HG03520 (cell line): ENCODE measurements around the gene TFF1.

ENCODE experiments used
- ATAC-seq: cut with Tn5 transposase; IDR thresholded peaks from one replicate; pipeline ENCODE4 v1.9.1; 2021; ENCODE audit warnings: mild to moderate bottlenecking, moderate library complexity; ENCODE audit not compliant: unreplicated experiment

TFF1 gene

GRCh38 chr21:42384156-42384945 is 18.0 kb upstream of the TFF1 start:
- ATAC-seq = no peak

GRCh38 chr21:42383331-42383730 is 17.0 kb upstream of the TFF1 start:
- no peak for ATAC-seq

- ATAC-seq = no peak
These were observed 16.6 kb upstream of the TFF1 start for GRCh38 chr21:42382915-42383314.

DNA sequence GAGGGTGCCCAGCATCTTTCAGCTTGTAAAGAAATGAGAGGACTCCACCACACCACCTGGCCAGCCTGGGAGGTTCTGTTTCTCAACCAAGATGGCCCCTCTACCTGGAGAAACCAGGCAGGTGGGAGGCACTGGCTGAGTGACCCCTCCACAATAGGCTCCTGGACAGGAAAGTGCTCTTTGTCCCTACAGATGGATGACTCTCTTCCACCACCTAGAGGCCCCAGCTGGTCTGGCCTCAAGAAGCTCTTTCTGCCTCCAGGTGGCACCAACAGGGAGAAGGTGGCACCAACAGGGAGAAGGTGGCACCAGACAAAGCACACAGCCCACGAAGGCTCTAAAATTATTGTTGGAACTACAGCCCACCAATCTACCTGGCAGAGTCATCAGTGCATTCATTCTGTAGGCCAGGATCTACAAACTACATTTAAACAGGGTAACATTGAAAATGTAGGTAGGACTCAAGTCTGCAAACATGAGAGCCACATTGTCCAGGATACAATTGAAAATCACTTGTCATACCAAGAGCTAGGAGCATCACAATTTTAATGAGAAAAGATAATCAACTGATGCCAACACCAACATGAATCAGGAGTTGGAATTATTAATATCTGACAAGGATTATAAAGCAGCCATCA is 15.1 kb upstream of the TFF1 start:
- ATAC-seq = no peak

DNA sequence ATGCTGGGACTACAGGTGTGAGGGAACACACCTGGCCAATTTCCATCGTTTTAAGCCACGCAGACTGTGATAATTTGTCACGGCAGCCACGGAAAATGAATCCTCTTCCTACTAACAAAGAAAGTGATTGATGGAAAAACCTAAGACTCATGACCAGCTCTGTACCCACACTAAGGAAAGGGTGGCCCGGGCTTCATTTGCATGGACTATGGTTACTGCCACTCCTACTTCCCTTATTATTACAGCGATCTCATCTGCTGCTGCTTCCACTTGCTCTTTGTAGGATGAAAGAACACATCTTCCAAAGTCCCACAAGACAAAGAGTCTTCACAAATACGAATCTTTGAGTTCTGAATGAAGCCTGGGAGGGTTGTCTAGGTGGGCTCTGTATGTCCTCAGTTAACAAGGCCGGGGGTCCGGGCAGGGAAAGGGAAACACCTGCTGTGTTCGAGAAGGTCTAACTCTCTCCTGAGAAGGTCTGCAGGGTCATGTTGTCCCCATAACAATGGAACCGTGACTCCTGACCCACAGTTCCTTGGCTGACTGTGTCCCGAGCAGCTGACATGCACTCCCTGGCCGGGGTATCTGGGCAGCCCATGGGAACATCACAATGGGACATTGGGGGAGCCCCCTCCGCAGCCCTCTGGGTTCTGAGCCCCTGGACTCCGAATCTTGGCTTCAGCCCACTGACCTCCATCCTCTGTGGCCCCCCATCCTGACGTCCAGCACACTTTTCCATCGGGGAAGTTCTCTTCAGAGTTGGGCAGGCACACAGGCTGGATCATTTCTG is 13.3 kb upstream of the TFF1 start:
- ATAC-seq = no peak

DNA sequence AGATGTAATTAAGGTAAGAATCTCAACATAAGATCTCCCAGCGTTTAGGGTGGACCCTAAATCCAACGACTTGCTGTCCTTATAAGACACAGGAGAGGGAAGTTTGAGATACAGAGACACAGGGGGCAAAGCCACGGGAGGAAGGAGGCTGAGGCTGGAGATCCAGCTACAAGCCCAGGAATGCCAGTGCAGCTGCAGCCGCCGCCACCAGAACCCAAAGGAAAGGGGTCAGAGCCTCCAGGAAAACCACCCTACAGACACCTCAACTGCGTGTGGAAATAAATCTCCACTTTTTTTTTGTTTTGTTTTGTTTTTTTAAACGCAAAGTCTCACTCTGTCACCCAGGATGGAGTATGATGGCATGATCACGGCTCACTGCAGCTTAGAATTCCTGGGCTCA is 12.1 kb upstream of the TFF1 start:
- ATAC-seq = no peak

- ATAC-seq = no peak
These were observed 11.6 kb upstream of the TFF1 start for GRCh38 chr21:42377951-42378340.

- ATAC-seq = no peak
These were observed 11.0 kb upstream of the TFF1 start for GRCh38 chr21:42377211-42377950.

DNA sequence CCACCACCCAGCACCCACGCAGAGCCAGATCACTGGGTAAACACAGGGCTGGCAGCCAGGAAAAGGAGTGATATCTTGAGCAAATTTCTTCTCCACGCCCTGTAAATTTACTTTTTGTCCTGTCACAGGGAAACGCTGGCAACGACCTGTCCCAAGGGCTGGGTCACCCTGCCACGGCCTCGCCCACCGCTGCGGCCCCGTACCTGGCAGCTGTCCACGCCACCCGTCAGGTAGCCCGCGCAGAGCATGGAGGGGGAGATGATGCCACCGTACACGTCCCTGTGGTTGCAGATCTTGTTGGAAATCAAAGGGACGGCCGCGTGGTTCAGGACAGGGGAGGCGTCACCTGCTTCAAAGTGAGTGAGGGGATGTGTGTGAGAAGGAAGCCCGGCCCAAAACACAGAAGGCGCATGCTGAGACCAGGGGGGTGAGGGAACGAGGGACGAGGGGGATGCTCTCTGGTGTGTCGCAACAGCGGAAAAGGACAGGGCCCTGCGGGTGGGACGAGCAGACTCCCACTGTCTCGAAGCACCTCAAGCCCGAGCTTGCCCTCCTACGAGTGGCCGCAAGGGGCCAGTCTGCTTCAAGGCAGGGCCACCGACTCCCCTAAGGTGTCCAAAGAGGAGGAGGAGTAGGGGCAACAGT is 10.1 kb upstream of the TFF1 start:
- no peak for ATAC-seq

DNA sequence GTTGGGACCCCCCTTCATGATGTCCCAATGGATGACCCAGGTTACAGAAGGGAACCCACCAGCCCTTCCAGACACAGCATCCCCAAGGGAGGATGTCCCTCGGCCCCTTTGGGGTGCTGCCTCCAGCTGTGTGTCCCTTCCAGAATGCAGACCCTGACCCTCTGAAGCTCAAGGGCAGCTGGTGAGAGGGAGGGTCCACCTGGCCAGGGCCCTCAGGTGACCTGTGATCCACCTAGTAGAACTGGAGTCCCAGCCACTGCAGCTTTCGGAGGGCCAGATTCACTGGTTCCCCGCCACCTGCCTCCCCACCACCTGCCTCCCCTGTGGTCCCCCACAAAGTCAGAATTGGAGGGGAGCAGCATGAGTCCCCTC is 9.6 kb upstream of the TFF1 start:
- ATAC-seq = no peak

- no peak for ATAC-seq
These were observed 9.2 kb upstream of the TFF1 start for GRCh38 chr21:42375506-42375905.

- no peak for ATAC-seq
These were observed 8.6 kb upstream of the TFF1 start for GRCh38 chr21:42374864-42375499.

DNA sequence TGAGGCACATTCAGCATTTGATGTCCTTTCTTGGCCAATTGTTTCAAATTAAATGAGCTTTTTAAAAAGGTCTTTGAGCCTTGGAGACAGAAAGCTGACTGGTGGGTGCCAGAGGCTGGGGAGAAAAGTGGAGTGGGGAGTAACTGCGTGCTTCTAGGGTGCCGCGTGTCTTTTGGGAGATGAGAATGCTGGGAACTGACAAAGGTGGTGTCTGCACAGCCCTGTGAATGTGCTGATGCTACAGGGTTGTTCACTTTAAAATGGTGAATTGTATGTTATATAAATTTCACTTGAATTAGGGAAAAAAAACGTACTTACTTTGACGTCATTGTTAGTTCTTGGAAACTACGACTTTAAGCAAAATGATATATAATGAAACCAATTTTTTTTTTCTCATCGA is 8.1 kb upstream of the TFF1 start:
- ATAC-seq = no peak

DNA sequence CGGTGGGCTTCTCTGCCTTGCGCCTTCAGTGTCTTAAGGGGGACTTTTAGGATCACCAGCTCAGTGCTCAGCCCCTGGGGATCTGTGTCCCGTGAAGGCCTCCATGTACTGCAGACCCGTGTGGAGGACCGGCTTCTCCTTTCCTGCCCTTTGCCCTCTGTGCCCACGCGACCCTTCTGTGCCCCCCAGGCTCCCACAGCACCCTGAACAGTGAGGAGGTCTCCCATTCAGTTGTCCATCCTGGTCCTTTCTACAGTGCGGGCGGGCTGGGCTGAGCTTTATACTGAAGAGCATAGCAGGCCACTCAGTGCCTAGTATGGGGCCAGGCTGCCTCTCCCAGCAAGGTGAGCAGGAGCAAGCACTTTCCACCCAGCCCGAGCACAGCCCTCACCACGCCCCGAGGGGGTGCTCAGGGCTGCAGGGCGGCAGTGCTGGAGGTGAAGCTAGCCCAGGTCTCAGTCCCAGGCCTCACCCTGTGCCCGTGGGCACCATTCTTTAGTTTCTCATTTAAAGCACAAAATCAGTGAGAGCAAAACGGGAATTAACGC is 7.6 kb upstream of the TFF1 start:
- ATAC-seq = no peak

GRCh38 chr21:42373196-42373907 is 7.0 kb upstream of the TFF1 start:
- no peak for ATAC-seq

DNA sequence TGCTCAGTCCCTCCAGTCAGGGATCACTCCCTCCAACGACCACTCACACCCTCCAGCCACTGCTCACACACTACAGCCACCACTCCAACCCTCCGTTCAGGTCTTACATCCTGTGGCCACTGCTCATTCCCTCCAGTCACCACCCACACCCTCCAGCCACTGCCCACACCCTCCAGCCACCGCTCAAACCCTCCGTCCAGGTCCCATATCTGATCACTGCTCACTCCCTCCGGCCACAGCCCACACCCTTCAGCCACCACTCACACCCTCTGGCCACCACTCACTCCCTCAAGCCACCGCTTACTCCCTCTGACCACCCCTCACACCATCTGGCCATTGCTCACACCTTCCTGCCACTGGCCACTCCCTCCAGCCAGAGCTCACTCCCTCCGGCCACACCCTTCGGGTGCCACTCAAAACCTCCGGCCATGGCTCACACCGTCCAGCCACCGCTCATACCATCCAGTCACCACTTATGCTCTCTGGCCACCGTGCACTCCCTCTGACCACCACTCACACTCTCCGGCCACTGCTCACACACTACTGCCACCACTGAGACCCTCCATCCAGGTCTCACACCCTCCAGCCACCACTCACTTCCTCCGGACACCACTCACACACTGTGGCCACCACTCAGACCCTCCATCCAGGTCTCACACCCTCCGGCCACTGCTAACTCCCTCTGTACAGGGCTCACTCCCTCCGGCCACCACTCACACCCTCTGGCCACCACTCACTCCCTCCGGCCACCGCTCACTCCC is 4.7 kb upstream of the TFF1 start:
- no peak for ATAC-seq

GRCh38 chr21:42369821-42370220 is 3.5 kb upstream of the TFF1 start:
- ATAC-seq = no peak

GRCh38 chr21:42367367-42368165 is 1.2 kb upstream of the TFF1 start:
- ATAC-seq = no peak
